ENCODE data around the gene KRT9.
"Not testable (repeated sequence)": the region's sequence is repeated elsewhere in the genome, so short reads cannot be mapped to it uniquely, and the experiment has no call there.

Gene KRT9, protein sequence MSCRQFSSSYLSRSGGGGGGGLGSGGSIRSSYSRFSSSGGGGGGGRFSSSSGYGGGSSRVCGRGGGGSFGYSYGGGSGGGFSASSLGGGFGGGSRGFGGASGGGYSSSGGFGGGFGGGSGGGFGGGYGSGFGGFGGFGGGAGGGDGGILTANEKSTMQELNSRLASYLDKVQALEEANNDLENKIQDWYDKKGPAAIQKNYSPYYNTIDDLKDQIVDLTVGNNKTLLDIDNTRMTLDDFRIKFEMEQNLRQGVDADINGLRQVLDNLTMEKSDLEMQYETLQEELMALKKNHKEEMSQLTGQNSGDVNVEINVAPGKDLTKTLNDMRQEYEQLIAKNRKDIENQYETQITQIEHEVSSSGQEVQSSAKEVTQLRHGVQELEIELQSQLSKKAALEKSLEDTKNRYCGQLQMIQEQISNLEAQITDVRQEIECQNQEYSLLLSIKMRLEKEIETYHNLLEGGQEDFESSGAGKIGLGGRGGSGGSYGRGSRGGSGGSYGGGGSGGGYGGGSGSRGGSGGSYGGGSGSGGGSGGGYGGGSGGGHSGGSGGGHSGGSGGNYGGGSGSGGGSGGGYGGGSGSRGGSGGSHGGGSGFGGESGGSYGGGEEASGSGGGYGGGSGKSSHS

DNA sequence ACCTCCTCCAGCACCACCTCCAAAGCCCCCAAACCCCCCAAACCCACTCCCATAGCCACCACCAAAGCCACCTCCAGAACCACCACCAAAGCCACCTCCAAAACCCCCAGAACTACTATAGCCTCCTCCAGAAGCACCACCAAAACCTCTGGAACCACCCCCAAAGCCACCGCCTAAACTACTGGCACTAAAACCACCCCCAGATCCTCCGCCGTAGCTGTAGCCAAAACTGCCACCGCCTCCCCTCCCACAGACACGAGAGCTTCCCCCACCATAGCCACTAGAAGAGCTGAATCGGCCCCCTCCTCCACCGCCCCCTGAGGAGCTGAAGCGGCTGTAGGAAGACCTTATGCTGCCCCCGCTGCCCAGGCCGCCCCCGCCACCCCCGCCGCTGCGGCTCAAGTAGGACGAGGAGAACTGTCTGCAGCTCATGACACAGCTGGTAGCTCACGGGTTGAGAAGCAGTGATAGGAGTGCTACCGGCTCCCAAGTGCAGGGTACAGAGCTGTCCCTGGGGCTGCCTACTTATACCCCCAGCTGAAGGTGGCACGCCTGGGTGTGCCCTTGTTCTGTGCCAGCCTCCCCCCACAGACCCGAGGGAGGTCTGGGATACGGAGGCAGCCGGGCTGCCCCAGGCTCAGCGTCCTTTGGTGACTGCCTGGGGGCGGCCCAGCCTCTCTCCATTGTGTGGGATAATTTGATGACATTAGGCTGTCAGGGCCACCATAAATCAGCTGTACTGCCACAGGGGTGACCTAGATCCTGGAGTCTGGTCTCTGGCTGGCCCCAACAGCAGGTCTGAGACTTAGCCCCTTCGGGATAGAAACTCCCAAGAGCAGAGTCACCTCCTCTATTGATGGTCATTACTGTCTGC lies at the start of gene KRT9:
KRT9 (minus strand) TSS at position 499 of the 874 bp plus-strand sequence; CDS start at position 432, 67 bp downstream.
- no peak within 1 kb of the TSS for H3K4me3 ChIP-seq (ENCODE audit: low read depth, low read length)
- DNase-seq (ENCODE audit: low read depth): no peak

DNA sequence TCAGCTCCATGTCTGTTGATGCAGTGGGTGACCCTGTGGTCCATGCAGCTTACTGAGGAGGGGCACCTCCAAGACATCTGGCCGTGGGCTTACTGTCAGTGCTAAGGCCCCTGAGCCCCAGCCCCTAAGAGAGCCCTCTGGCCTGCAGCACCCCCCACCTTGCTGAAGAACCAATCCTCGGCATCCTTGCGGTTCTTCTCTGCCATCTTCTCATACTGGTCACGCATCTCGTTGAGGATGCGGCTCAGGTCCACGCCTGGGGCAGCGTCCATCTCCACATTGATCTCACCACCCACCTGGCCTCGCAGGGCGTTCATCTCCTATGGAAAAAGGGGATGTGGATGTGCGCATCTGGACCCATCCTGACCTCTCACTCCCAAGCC lies 49.6 kb upstream of the KRT9 start:
- DNase-seq (ENCODE audit: low read depth): not testable (repeated sequence)

DNA sequence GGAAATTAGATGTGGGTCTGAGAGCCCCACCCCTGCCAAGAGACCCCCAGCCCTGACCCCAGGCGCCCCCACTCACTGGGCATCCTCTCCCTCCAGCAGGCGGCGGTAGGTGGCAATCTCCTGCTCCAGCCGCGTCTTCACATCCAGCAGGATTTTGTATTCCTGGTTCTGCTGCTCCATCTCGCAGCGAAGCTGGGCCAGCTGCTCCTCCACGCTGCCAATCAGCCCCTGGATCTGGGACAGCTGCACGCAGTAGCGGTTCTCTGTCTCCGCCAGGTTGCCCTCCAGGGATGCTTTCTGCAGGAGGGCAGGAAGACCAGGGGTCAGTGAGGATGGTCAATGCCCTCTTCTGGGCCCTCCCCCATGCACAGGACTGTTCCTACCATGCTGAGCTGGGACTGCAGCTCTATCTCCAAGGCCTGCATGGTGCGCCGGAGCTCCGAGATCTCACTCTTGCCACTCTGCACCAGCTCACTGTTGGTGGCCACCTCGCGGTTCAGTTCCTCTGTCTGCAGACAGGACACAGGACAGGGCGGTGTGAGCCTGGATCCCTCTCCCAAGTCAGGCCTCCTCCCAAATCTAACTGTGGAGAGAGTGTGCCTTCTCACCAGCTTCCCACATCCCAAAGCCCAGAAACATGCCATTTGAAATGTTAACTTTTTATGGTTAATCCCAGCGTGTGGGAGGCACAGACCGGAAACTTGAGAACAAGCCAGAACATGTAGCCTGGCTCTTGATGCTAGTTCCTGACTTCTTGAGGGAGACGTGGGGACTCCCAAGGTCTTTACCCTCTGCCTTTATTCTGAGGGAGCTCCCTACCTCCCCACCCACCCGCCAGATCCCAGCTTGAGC lies 49.0 kb upstream of the KRT9 start:
- DNase-seq (ENCODE audit: low read depth): no peak
- no peak overlapping the region for H3K4me3 ChIP-seq (ENCODE audit: low read depth, low read length)

More for the DNA sequence above, 49.6 kb upstream of the KRT9 start:
- not testable (repeated sequence) for H3K4me3 ChIP-seq (ENCODE audit: low read depth, low read length)

DNA sequence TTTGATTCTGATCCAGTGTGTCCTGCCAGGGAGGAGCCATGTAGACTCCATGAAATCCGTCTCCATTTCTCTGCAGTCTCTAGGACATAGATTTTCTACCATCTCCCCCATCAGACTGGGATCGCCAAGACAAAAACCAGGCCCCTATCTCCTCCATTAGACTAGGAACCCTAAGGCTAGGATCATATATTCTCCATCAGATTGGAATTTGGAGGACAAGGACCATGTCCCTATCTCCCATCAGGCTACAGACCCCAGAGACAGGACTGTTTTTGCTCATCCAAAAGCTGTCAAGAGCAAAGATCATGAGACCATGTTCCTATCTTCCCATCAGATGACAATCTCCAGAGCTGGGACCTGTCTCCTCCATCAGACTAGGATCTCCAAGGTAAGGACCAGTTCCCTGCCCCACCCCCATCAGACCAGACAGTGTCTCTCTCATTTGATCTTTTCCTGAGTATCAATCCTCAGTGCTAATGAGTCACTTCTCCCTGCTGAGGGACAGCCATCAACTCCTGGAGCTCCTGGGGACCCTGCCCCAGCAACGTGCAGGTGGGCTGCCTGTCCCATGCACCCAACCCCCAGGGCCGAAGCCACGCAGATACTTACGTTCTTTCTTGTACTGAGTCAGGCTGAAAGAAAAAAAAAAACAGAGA lies 48.2 kb upstream of the KRT9 start:
- not testable (repeated sequence) for DNase-seq (ENCODE audit: low read depth); H3K4me3 ChIP-seq (ENCODE audit: low read depth, low read length)

DNA sequence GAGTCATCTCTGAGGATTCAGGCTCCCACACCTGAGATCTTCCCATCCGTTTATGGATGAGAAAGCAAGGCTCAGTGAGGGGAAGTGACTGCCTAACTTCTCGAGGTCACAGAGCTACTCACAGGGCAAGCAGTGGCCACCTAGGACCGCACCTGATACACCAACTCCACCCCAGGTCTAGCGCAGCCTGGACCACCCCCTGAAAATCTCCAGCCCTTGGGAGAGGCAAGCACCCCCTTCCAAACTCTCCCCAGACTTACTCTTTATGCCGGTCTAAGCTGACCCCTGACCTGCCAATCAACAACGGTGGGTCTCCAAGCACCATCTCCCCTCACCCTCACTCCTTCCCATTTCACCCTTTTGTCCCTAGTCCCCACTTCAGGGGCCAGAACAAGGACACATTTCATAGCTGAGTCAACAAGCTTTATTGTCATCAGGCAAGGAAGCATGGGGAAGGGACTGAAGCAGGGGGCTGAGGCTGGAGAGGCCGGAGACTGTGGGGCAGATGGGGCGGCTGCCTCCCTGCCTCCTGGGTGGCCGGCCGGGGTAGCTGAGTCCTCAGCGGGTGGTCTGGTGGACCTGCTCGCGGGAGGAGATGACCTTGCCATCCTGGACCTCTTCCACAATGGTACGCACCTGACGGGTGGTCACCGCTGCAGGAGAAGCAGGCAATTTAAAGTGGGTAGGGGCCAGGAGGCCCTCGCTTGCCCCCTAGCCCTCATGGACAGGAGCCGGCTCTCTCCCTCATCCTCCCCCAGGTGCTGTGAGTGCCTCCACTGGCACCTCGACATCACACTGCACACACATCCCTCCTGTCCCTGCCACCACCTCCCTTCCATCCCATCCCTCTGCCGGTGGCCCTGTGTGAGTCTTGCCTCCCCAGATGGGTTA lies 47.4 kb upstream of the KRT9 start:
- no peak for DNase-seq (ENCODE audit: low read depth)
- H3K4me3 ChIP-seq (ENCODE audit: low read depth, low read length): no peak overlapping the region

DNA sequence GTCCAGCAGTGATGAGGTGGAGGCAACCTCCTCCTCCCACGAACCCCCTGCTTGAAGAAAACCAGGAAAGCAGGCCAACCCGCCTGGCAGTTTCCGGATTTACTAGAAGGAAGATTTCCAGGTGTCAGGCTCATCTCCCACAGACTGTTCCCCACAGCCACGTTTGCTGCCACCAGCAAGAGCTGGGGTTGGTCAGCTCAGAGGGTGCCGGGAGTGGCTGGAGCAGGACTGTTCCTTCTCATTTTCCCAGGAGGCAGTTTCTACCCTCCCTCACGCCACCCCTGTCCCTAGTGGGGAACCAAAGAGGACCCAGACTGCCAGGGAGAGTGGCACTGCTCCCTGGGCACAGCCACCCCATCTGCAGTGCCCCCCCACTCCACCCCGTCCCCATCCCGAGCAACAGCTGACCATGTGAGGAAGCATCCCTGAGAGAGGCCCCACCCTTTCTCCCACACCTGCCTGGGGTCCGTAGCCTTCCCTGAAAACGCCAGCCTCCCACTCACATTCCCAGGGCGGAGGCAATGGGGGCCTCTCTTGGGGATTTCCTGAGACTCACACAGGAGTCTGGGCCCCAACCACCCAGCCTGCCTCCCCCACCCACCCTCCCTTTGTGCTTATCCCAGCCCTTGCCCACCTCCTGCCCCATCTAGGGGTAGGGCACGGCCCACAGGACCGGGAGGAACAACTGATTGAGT lies 46.6 kb upstream of the KRT9 start:
- no peak for DNase-seq (ENCODE audit: low read depth)
- H3K4me3 ChIP-seq (ENCODE audit: low read depth, low read length): no peak overlapping the region

DNA sequence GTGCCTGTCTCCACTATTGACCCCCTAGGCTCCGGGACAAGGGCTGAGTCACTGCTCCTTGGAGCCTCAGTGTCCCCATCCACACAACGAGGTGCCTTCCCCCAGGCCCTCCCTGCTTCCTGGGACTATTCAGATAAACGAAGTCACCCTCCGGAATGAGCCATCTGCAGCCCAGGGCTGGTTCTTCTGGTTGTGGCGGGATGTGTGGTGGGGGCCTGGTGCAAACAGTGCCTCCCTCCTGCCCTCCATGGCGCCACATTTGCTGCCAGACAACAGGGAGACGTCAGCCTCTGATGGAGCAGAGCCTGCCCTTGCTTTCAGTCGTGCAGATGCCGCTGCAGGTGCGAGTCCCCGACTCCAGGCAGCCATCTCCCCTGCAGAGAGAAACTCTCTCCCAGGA lies 45.8 kb upstream of the KRT9 start:
- no peak overlapping the region for H3K4me3 ChIP-seq (ENCODE audit: low read depth, low read length)
- DNase-seq (ENCODE audit: low read depth): no peak

DNA sequence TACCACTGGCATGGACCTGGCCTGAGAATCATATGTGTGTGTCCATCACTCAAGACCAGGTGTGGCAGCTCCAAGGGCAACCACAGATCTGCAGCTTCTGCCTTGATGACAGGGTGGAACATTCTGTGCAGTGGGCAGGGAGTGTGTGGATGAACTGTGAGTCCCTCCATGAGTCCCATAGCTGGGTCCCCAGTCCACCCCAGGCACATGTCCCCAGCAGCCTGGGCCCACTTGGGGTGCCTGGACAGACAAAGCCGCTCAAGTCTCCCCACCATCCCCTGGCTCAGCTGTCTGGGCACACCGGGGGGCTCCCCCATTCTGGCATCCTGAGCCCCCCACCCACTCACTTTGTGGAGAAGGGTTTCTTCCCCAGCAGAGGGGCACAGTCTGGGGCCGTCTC lies 45.3 kb upstream of the KRT9 start:
- DNase-seq (ENCODE audit: low read depth): no peak
- H3K4me3 ChIP-seq (ENCODE audit: low read depth, low read length): no peak overlapping the region

DNA sequence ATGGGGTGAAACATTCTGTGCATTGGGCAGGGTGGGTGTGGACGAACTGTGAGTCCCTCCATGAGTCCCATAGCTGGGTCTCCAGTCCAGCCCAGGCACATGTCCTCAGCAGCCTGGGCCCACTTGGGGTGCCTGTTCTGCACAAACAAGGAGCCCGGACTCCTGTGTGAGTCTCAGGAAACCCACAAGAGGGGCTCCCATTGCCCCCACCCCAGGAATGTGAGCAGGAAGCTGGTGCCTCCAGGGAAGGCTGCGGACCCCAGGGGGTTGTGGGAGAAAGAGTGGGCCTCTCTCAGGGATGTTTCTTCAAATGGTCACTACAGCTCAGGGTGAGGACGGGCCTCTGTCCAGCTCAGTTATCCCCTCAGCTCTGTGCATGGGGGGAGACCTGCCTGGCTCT lies 44.6 kb upstream of the KRT9 start:
- not testable (repeated sequence) for DNase-seq (ENCODE audit: low read depth); H3K4me3 ChIP-seq (ENCODE audit: low read depth, low read length)

DNA sequence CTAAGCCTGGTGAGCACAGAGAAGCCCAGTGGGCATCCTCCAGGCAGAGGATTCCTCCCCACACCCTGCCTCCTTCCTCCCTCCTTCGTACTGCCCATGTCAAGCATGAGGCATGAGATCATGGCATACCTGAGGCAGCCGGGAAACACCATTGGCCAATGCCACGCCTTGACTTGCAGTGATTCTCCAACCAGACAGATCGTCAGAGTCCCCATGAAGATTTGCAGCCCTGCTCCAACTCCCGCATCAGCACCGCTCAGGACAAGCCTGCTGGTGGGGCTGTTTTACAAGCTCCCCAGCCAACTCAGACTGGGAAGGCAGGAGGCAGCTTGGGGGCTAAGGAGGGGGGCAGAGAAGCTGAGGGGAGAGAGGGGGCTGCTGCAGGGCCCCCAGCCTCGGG lies 43.6 kb upstream of the KRT9 start:
- DNase-seq (ENCODE audit: low read depth): no peak
- no peak overlapping the region for H3K4me3 ChIP-seq (ENCODE audit: low read depth, low read length)

DNA sequence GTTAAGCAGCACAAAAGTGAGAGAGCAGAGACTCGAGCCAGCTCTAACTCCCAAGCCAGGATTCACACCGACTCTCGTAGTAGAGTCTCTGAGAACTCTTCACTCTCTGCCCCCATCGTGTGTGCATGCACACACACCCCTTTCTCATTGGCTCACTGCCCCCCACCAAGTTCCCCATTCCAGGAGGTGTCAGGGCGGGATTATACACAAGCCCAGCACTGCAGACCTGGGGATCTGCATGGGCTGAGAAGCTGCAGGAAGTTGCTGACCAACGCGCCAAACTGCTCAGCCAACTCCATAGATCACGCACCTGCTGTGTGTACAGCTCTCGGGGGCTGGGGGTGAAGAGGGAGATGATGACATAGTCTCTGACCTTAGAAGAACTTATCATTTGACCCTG lies 42.9 kb upstream of the KRT9 start:
- not testable (repeated sequence) for H3K4me3 ChIP-seq (ENCODE audit: low read depth, low read length); DNase-seq (ENCODE audit: low read depth)

DNA sequence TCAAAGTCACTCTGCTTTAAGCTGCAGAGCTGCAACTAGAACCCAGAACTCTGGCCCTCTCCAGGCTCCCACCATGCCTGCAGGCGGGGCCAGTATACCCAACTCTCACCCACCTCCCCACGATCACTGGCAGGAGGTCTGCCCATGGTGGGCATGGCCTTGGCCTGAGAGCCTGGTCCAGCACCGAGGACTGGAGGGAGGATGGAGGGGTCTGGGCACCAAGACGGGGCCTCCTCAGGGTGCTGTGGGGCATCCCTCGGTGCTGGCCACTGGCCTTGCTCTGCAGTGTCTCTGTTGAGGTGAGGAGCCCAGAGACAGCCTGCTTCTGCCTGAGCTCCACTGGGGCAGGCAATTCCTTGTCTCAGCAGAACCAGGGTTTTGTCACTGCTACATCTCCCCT lies 42.2 kb upstream of the KRT9 start:
- no peak for DNase-seq (ENCODE audit: low read depth)
- no peak overlapping the region for H3K4me3 ChIP-seq (ENCODE audit: low read depth, low read length)

DNA sequence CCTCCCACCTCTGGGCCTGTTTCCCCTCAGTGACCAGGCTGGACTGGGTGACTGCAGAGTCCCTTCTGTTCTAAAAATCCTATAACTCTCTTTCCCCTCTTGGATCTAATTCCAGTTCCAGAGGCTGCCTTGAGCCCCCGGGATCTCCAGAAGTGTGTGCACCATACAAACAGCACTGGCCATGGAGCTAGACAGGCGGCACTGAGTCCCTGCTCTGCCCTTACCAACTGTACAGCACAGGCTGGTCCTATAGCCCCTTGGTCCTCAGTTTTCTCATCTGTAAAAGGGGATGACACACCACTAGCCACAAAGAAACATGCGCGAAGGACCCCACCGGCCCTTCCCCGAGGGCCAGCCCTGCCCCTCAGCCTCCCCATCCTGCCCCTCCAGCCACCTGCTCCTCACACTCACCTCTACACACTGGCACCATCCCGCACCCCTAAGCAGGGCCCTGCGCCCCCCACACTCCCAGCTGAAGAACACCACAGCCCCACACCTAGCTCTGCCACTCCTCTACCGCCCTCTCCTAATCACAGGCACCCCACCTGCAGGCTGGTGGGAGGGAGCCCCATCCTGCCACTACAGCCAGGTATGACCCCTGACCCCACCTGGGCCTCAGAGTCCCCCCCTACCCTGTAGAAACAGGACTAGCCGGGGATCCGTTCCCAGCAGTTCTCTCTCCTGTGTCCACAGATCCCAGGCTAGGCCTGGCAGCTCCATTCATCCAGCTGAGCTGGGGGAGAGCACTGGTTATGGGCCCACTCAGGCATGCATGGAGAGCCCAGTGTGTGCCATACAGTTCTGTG lies 41.6 kb upstream of the KRT9 start:
- DNase-seq (ENCODE audit: low read depth): no peak
- no peak overlapping the region for H3K4me3 ChIP-seq (ENCODE audit: low read depth, low read length)

DNA sequence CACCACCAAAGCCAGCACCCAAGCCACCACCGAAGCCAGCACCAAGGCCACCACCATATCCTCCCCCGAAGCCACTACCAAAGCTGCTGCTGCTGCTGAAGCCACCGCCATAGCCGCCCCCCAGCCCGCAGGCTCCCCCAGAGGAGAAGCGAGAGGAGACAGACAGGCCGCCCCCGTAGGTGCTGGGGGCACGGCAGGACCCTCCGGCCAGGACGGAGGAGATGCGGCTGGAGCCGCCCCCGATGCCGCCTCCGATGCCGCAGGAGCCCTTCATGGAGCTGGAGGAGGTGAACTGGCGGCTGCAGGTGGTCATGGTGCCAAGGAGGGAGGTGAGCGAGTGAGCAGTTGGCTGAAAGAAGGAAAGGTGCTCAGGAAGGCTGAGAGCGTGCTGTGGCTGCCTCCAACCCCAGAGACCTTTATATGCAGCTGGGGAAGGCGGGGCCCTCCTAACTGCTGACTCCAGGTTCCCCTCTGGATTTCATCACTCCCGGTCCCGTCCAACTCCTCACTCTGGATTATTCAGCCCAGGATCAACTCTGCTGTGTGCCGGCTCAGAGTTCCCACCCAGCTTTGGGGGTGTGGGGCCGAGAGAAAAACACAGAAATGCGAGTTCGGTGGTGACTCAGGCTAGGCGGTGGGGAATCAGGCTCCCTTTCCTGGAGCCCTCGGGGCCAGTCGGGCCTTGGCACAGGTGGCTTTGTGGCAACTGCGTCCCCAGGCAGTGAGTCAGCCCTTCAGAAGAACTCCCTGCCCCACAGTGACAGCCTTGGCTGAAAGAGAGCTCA lies 40.7 kb upstream of the KRT9 start, which contains the start of gene KRT16:
KRT16 (minus strand) TSS at position 392 of the 785 bp plus-strand sequence; CDS start at position 313, 79 bp downstream.
- DNase-seq (ENCODE audit: low read depth); H3K4me3 ChIP-seq (ENCODE audit: low read depth, low read length): not testable (repeated sequence)

DNA sequence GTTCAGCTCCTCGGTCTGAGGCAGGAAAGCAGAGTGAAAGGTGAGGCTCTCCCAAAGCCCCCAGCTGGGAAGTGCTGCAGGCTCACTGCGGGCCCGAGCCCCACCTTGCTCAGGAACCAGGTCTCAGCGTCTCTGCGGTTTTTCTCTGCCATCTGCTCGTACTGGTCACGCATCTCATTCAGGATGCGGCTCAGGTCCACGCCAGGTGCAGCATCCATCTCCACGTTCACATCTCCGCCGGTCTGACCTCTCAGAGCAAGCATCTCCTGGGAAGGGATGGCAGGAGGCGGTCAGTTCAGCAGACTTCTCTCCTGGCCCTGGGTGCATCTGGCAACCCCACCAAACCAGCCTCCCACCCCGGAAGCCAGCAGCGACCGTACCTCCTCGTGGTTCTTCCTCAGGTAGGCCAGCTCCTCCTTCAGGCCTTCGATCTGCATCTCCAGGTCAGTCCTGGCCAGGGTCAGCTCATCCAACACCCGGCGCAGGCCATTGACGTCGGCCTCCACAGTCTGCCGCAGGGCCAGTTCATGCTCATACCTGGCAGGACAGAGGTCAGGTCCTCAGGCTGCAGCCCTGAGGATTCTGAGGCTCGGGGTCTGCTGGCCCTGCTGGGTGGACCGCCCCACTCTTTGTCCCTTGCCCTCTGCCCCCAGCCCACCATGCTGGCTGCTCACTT lies 39.2 kb upstream of the KRT9 start:
- no peak overlapping the region for H3K4me3 ChIP-seq (ENCODE audit: low read depth, low read length)
- DNase-seq (ENCODE audit: low read depth): no peak
